Astrocyte (in vitro differentiated cells and primary cell): ENCODE results near the gene ACOT8. TPM values are rescaled to one million over a fixed set of nuclear protein-coding genes. Genes with fewer than 3 reads are reported as not detected.

Experiments
- DNase-seq: peaks from one replicate; pipeline ENCODE4 v3.0.0-alpha.2; 2010; ENCODE audit warnings: low read depth
- FAIRE-seq: peaks from 2 replicates; lab custom pipeline; 2011; peaks lifted over from hg19 to GRCh38; lab: Jason Lieb, UNC
- H2AFZ ChIP-seq: 2 replicates; pipeline ENCODE4 v1.6.0; 2012; ENCODE audit warnings: low read depth, low read length, inconsistent platforms
- H3K27ac ChIP-seq: 2 replicates; pipeline ENCODE4 v1.5.1; 2011; ENCODE audit warnings: low read depth, low read length, inconsistent platforms
- H3K27me3 ChIP-seq: 2 replicates; pipeline ENCODE4 v1.6.0; 2011; ENCODE audit warnings: low read length, inconsistent platforms; ENCODE audit not compliant: insufficient read depth
- H3K36me3 ChIP-seq: 2 replicates; pipeline ENCODE4 v1.5.1; 2011; ENCODE audit warnings: low read length, inconsistent platforms; ENCODE audit not compliant: insufficient read depth
- H3K4me1 ChIP-seq: 2 replicates; pipeline ENCODE4 v1.5.1; 2011; ENCODE audit warnings: low read length, inconsistent platforms; ENCODE audit not compliant: insufficient read depth
- H3K4me2 ChIP-seq: 2 replicates; pipeline ENCODE4 v1.6.0; 2012; ENCODE audit warnings: low read length, inconsistent platforms
- H3K4me3 ChIP-seq: 2 replicates; pipeline ENCODE4 v1.5.1; 2011; ENCODE audit warnings: low read depth, mild to moderate bottlenecking, low read length, inconsistent platforms; ENCODE audit not compliant: insufficient read depth
- H3K79me2 ChIP-seq: 2 replicates; pipeline ENCODE4 v1.6.0; 2012; ENCODE audit warnings: mild to moderate bottlenecking, low read length, inconsistent platforms; ENCODE audit not compliant: insufficient read depth
- H3K9ac ChIP-seq: 2 replicates; pipeline ENCODE4 v1.6.0; 2012; ENCODE audit warnings: mild to moderate bottlenecking, low read length, inconsistent platforms
- H3K9me3 ChIP-seq: 2 replicates; pipeline ENCODE4 v1.5.1; 2012; ENCODE audit warnings: low read depth, mild to moderate bottlenecking, low read length, inconsistent platforms; ENCODE audit not compliant: insufficient read depth
- H4K20me1 ChIP-seq: 2 replicates; pipeline ENCODE4 v1.6.0; 2012; ENCODE audit warnings: low read length, inconsistent platforms; ENCODE audit not compliant: insufficient read depth
- H3K27ac Mint-ChIP-seq: one replicate; pipeline ENCODE4 v1.8.0; 2021; ENCODE audit warnings: mild to moderate bottlenecking, mixed read lengths; ENCODE audit not compliant: unreplicated experiment
- H3K27me3 Mint-ChIP-seq: one replicate; pipeline ENCODE4 v1.8.0; 2021; ENCODE audit warnings: low read depth, mixed read lengths; ENCODE audit not compliant: unreplicated experiment
- H3K36me3 Mint-ChIP-seq: one replicate; pipeline ENCODE4 v1.8.0; 2021; ENCODE audit warnings: low read depth, mixed read lengths; ENCODE audit not compliant: unreplicated experiment
- H3K4me1 Mint-ChIP-seq: one replicate; pipeline ENCODE4 v1.8.0; 2021; ENCODE audit warnings: low read depth, mixed read lengths; ENCODE audit not compliant: unreplicated experiment
- H3K4me3 Mint-ChIP-seq: one replicate; pipeline ENCODE4 v1.8.0; 2021; ENCODE audit warnings: mild to moderate bottlenecking, moderate library complexity, mixed read lengths; ENCODE audit not compliant: unreplicated experiment
- H3K9me3 Mint-ChIP-seq: one replicate; pipeline ENCODE4 v1.8.0; 2021; ENCODE audit warnings: mild to moderate bottlenecking, mixed read lengths; ENCODE audit not compliant: unreplicated experiment
- CTCF ChIP-seq: IDR thresholded peaks from 2 replicates; pipeline ENCODE4 v1.5.1; 2011; ENCODE audit warnings: low read depth, mild to moderate bottlenecking, inconsistent platforms, low read length, moderate library complexity; ENCODE audit not compliant: insufficient read depth
- EZH2 ChIP-seq: IDR thresholded peaks from 2 replicates; pipeline ENCODE4 v1.6.1; 2012; ENCODE audit warnings: mild to moderate bottlenecking, low read length, inconsistent platforms; ENCODE audit not compliant: insufficient read depth
- total RNA-seq: library from RNA; stranded (reverse); gene quantifications from 2 replicates; pipeline ENCODE4 v1.2.1, GENCODE V29; 2021

ACOT8 gene
- total RNA-seq, 1 donor from 2014 or later, result 22.0 TPM

- Histone ChIP-seq H3K9ac (no peak overlapping the region), H3K9me3 (no peaks in the 10 kb centered on the region), H3K4me3 (no peak overlapping the region), H3K79me2 (no peaks in the 10 kb centered on the region), H3K27me3 (no peaks in the 10 kb centered on the region), H3K27ac (no peak overlapping the region), H3K36me3 (no peaks in the 10 kb centered on the region), H3K4me2 (peak overlapping the region; percentile 68), H3K4me1 (peaks cover 8% of the 10 kb centered on the region), H2AFZ (peak overlapping the region; percentile 54), H4K20me1 (no peaks in the 10 kb centered on the region)
- H3K9me3 Mint-ChIP-seq, result no peaks in the 10 kb centered on the region
- H3K36me3 Mint-ChIP-seq, result no peaks in the 10 kb centered on the region
- peaks cover 7% of the 10 kb centered on the region for H3K27me3 Mint-ChIP-seq
- peaks cover 16% of the 10 kb centered on the region for H3K4me1 Mint-ChIP-seq
- FAIRE-seq, result no peak
- H3K4me3 Mint-ChIP-seq, result no peak overlapping the region
- DNase-seq, result no peak
- H3K27ac Mint-ChIP-seq, result no peak overlapping the region
- no peak for TF ChIP-seq CTCF
- no peak for TF ChIP-seq EZH2
Observed at GRCh38 chr20:45822857-45823256, 34.3 kb downstream of the ACOT8 start.

- H3K4me3 ChIP-seq, result no peak overlapping the region
- no peak overlapping the region for H3K27ac ChIP-seq
- Mint-ChIP-seq H3K4me3 (no peak overlapping the region), H3K9me3 (no peaks in the 10 kb centered on the region), H3K27ac (no peak overlapping the region), H3K27me3 (peaks cover 7% of the 10 kb centered on the region), H3K4me1 (peaks cover 18% of the 10 kb centered on the region), H3K36me3 (no peaks in the 10 kb centered on the region)
- H2AFZ ChIP-seq, result no peak overlapping the region
- no peak for DNase-seq
- no peaks in the 10 kb centered on the region for H4K20me1 ChIP-seq
- TF ChIP-seq CTCF, result no peak
- TF ChIP-seq EZH2, result no peak
- H3K27me3 ChIP-seq, result no peaks in the 10 kb centered on the region
- no peak overlapping the region for H3K9ac ChIP-seq
- H3K4me1 ChIP-seq, result peaks cover 14% of the 10 kb centered on the region
- no peak overlapping the region for H3K4me2 ChIP-seq
- H3K36me3 ChIP-seq, result no peaks in the 10 kb centered on the region
- H3K9me3 ChIP-seq, result no peaks in the 10 kb centered on the region
- FAIRE-seq, result no peak
- H3K79me2 ChIP-seq, result no peaks in the 10 kb centered on the region
Observed at GRCh38 chr20:45821947-45822346, 35.2 kb downstream of the ACOT8 start.

GRCh38 chr20:45819466-45819865 is 37.7 kb downstream of the ACOT8 start:
- H2AFZ ChIP-seq, result no peak overlapping the region
- Mint-ChIP-seq H3K4me3 (no peak overlapping the region), H3K4me1 (peaks cover 9% of the 10 kb centered on the region), H3K36me3 (no peaks in the 10 kb centered on the region), H3K27ac (peak overlapping the region; percentile 5), H3K27me3 (peaks cover 7% of the 10 kb centered on the region), H3K9me3 (no peaks in the 10 kb centered on the region)
- H4K20me1 ChIP-seq, result no peaks in the 10 kb centered on the region
- H3K4me2 ChIP-seq, result no peak overlapping the region
- no peak overlapping the region for H3K4me3 ChIP-seq
- H3K9me3 ChIP-seq, result no peaks in the 10 kb centered on the region
- FAIRE-seq (no peak), DNase-seq (no peak)
- no peak for TF ChIP-seq EZH2
- TF ChIP-seq CTCF, result no peak
- no peaks in the 10 kb centered on the region for H3K36me3 ChIP-seq
- H3K27ac ChIP-seq, result no peak overlapping the region
- H3K27me3 ChIP-seq, result no peaks in the 10 kb centered on the region
- H3K9ac ChIP-seq, result no peak overlapping the region
- peaks cover 6% of the 10 kb centered on the region for H3K4me1 ChIP-seq
- peaks cover 11% of the 10 kb centered on the region for H3K79me2 ChIP-seq
